ENCODE results near the gene GPR82.
"Not testable (repeated sequence)": the region's sequence is repeated elsewhere in the genome, so short reads cannot be mapped to it uniquely, and the experiment has no call there.

Gene GPR82

GRCh38 chrX:41719610-41720009, 4.4 kb upstream of the GPR82 start:
- DNase-seq, result not testable (repeated sequence)

GRCh38 chrX:41720125-41720779, 3.7 kb upstream of the GPR82 start:
- DNase-seq, result peak; percentile 44

- DNase-seq, result no peak
These were observed 2.4 kb upstream of the GPR82 start for GRCh38 chrX:41721590-41721989.

- no peak for DNase-seq
These were observed 1.8 kb upstream of the GPR82 start for GRCh38 chrX:41722214-41722613.

- DNase-seq, result no peak
These were observed 964 bp upstream of the GPR82 start for GRCh38 chrX:41722816-41723618.

GRCh38 chrX:41728125-41728524, 4.1 kb downstream of the GPR82 start:
- DNase-seq, result no peak

- no peak for DNase-seq
These were observed 6.1 kb downstream of the GPR82 start for GRCh38 chrX:41730081-41730480.

- DNase-seq, result no peak
These were observed 8.3 kb downstream of the GPR82 start for GRCh38 chrX:41732260-41732659.

GRCh38 chrX:41733939-41734338, 10.0 kb downstream of the GPR82 start:
- peak; percentile 48 for DNase-seq

GRCh38 chrX:41734530-41734929, 10.5 kb downstream of the GPR82 start:
- no peak for DNase-seq

- no peak for DNase-seq
These were observed 13.1 kb downstream of the GPR82 start for GRCh38 chrX:41737065-41737464.

GRCh38 chrX:41739871-41740270, 15.9 kb downstream of the GPR82 start:
- DNase-seq, result no peak

GRCh38 chrX:41750716-41751115, 26.7 kb downstream of the GPR82 start:
- no peak for DNase-seq

GRCh38 chrX:41758401-41758800, 34.4 kb downstream of the GPR82 start:
- no peak for DNase-seq

GRCh38 chrX:41759817-41760216, 35.8 kb downstream of the GPR82 start:
- no peak for DNase-seq

GRCh38 chrX:41761169-41761568, 37.2 kb downstream of the GPR82 start:
- no peak for DNase-seq

GRCh38 chrX:41761702-41762101, 37.7 kb downstream of the GPR82 start:
- DNase-seq, result no peak

- no peak for DNase-seq
These were observed 55.1 kb downstream of the GPR82 start for GRCh38 chrX:41779030-41779564.

Measured in CD4-positive, alpha-beta T cell treated with Interferon gamma for 1 hour (primary cell).